ENCODE data around the gene WASL. TPM values are rescaled to one million over a fixed set of nuclear protein-coding genes. Genes with fewer than 3 reads are reported as not detected.

Gene WASL
- total RNA-seq, 2 experiments from 2014 or later: 7.5 to 7.6 TPM

DNA sequence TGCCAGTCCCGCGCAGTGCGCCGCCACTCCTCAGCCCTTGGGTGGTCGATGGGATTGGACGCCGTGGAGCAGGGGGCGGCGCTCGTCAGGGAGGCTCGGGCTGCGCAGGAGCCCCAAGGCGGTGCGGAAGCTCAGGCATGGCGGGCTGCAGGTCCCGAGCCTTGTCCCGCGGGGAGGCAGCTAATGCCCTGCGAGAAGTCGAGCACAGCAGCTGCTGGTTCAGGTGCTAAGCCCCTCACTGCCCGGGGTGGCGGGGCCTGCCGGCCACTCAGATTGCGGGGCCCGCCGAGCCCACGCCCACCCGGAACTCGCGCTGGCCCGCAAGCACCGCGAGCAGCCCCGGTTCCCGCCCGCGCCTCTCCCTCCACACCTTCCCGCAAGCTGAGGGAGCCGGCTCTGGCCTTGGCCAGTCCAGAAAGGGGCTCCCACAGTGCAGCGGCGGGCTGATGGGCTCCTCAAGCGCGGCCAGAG is 14.4 kb upstream of the WASL start:
- no peak overlapping the region for H3K27ac Mint-ChIP-seq
- peaks cover 2% of the 10 kb centered on the region for H3K36me3 Mint-ChIP-seq (ENCODE audit: low read depth)
- H3K4me1 Mint-ChIP-seq (ENCODE audit: low read depth): no peaks in the 10 kb centered on the region
- H3K4me3 Mint-ChIP-seq: no peak overlapping the region
- ATAC-seq (no peak), DNase-seq (no peak)
- peaks cover 5% of the 10 kb centered on the region for H3K9me3 Mint-ChIP-seq (ENCODE audit: insufficient read depth)
- peaks cover 15% of the 10 kb centered on the region for H3K27me3 Mint-ChIP-seq (ENCODE audit: low read depth)
- POLR2A ChIA-PET: no interaction called here
- CTCF ChIA-PET: no interaction called here

DNA sequence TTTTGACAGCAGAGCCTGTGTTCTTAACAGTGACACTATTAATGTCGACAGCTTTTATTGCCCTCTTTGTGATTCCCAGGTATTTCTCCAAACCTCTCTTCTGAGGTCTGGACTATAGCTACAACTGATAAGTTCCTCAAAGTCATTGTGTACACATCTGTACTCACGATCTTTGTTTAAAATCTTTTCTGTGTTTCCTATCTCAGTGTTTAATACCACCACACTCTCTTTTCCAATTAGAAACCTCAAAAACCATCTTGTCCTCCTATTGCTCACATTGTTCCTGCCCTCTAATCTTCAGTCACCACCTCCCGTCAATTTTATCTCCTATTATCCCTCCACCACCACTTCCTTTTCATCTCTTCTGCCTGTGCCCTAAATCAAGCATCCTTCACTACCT is 12.9 kb upstream of the WASL start:
- ChIA-PET CTCF (no interaction called here), POLR2A (no interaction called here)
- H3K4me3 Mint-ChIP-seq: no peak overlapping the region
- peaks cover 2% of the 10 kb centered on the region for H3K36me3 Mint-ChIP-seq (ENCODE audit: low read depth)
- no peak overlapping the region for H3K27ac Mint-ChIP-seq
- DNase-seq (no peak), ATAC-seq (no peak)
- peaks cover 5% of the 10 kb centered on the region for H3K9me3 Mint-ChIP-seq (ENCODE audit: insufficient read depth)
- H3K27me3 Mint-ChIP-seq (ENCODE audit: low read depth): peaks cover 12% of the 10 kb centered on the region
- no peaks in the 10 kb centered on the region for H3K4me1 Mint-ChIP-seq (ENCODE audit: low read depth)

DNA sequence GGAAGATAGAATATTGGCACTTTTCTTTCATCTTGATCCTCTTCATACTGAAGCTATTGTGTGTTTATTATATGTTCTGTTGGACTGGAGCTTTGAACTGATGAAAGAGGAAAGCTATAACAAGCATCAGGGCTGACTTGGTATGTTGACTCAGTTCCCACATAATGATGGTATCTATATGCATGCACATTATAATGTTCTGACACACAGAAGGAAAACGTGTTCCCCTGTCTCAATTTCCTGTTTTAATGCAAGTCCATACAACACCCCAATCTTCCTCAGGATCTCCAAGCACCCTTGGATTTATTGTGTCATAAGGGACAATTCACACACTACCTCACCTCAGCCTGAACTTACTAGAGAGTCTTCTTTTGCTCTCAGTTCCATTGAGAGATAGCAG is 8.3 kb upstream of the WASL start:
- Mint-ChIP-seq H3K4me1 (ENCODE audit: low read depth) (peaks cover 7% of the 10 kb centered on the region), H3K27me3 (ENCODE audit: low read depth) (peaks cover 6% of the 10 kb centered on the region), H3K4me3 (no peak overlapping the region), H3K27ac (no peak overlapping the region), H3K36me3 (ENCODE audit: low read depth) (no peaks in the 10 kb centered on the region), H3K9me3 (ENCODE audit: insufficient read depth) (no peaks in the 10 kb centered on the region)
- ATAC-seq (no peak), DNase-seq (no peak)
- POLR2A ChIA-PET: no interaction called here
- CTCF ChIA-PET: no interaction called here

DNA sequence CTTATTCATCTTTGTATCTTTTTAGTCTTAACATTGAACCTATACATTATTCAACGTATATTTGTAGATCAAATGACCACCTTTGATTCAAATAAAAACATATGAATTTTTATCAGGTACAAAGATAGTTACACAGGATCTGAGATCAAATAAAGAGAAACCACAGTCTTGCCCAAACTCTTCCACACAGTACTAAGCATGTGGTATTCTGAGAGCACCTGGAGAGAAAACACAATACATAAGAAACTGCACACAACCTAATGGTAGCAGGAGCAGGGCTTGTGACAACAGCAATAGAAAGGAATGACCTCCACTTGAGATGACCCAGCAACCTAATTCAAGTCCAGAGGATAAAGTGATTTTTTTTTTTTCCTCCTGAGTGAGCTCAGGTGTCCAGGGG is 6.5 kb upstream of the WASL start:
- ChIA-PET POLR2A (no interaction called here), CTCF (no interaction called here)
- Mint-ChIP-seq H3K4me1 (ENCODE audit: low read depth) (peaks cover 11% of the 10 kb centered on the region), H3K4me3 (no peak overlapping the region), H3K9me3 (ENCODE audit: insufficient read depth) (no peaks in the 10 kb centered on the region), H3K27ac (no peak overlapping the region), H3K27me3 (ENCODE audit: low read depth) (peaks cover 8% of the 10 kb centered on the region), H3K36me3 (ENCODE audit: low read depth) (no peaks in the 10 kb centered on the region)
- ATAC-seq (peak; percentile 57), DNase-seq (no peak)

DNA sequence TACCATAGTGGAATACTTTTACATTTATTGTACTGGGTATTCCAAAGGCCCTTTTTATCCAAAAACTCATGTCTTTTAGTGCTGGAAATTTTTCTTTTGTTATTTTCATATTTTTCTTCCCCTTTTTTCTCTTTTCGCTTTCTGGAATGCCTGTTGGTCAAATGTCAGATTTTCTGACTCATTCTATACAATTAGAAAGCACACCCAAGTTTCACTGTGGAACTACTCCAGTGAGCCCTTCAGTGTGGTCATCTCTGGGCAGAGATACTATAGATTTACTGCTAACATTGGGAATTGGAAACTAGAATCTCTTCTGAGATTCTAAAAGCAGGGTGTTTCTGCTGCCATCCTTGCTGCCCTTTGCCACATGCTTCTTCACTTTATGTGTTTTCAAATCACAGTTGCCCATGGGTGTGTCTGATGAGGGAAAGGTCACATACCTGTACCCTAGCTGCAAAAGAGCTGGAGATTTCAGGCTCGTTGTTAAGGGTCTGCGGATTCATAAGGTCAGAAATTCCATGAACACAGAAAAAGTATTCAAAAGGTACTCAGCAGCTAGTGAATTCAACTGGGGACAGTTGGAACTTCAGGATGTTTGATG is 5.6 kb upstream of the WASL start:
- Mint-ChIP-seq H3K9me3 (ENCODE audit: insufficient read depth) (no peaks in the 10 kb centered on the region), H3K27ac (no peak overlapping the region), H3K27me3 (ENCODE audit: low read depth) (peaks cover 5% of the 10 kb centered on the region), H3K4me1 (ENCODE audit: low read depth) (peaks cover 16% of the 10 kb centered on the region), H3K36me3 (ENCODE audit: low read depth) (no peaks in the 10 kb centered on the region), H3K4me3 (no peak overlapping the region)
- POLR2A ChIA-PET: no interaction called here
- CTCF ChIA-PET: no interaction called here
- ATAC-seq (no peak), DNase-seq (no peak)

DNA sequence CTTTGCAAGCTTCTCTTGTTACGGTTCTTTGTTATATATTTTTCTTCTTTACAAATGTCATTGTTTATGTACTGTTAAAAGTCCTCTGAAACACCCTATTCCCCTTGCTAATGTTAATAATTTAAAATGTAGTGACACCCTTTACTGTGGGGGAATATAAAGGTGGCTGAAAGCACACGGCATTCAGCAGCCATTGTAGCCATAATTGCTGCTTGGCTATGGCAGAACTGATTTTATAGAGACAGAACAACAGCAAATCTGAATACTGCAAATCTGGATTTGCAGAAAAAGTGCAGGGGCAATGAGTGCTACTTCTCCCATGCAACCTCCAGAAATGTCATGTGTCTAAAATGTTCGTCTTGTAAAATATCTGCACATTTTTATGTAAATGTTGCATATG is 3.7 kb upstream of the WASL start:
- ChIA-PET CTCF (no interaction called here), POLR2A (no interaction called here)
- peaks cover 5% of the 10 kb centered on the region for H3K27me3 Mint-ChIP-seq (ENCODE audit: low read depth)
- no peak overlapping the region for H3K27ac Mint-ChIP-seq
- no peak overlapping the region for H3K4me3 Mint-ChIP-seq
- H3K36me3 Mint-ChIP-seq (ENCODE audit: low read depth): peaks cover 6% of the 10 kb centered on the region
- peaks cover 18% of the 10 kb centered on the region for H3K4me1 Mint-ChIP-seq (ENCODE audit: low read depth)
- DNase-seq: no peak
- H3K9me3 Mint-ChIP-seq (ENCODE audit: insufficient read depth): no peaks in the 10 kb centered on the region
- ATAC-seq: no peak

DNA sequence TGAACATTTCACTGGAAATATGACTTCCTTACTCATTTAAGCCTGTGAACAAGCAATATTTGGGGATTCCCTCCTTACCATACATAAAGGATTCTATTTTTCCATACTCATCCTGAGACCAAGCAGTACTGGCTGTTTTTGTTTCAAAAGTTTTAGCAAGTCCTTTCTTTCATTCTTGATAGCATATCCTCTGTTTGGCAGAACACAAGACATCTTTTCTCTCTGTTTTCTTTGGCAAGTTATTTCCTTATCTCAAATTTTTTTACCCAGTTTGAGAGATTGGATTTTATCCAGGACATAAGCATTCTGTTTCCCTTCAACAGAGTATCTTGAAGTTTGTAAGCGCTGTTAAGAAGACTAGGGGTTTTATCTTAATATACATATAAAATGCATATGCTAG is 3.0 kb upstream of the WASL start:
- peaks cover 11% of the 10 kb centered on the region for H3K36me3 Mint-ChIP-seq (ENCODE audit: low read depth)
- no peak overlapping the region for H3K4me3 Mint-ChIP-seq
- peaks cover 5% of the 10 kb centered on the region for H3K27me3 Mint-ChIP-seq (ENCODE audit: low read depth)
- H3K27ac Mint-ChIP-seq: no peak overlapping the region
- H3K4me1 Mint-ChIP-seq (ENCODE audit: low read depth): peaks cover 24% of the 10 kb centered on the region
- H3K9me3 Mint-ChIP-seq (ENCODE audit: insufficient read depth): no peaks in the 10 kb centered on the region
- DNase-seq: no peak
- CTCF ChIA-PET: no interaction called here
- ATAC-seq: no peak
- POLR2A ChIA-PET: no interaction called here

DNA sequence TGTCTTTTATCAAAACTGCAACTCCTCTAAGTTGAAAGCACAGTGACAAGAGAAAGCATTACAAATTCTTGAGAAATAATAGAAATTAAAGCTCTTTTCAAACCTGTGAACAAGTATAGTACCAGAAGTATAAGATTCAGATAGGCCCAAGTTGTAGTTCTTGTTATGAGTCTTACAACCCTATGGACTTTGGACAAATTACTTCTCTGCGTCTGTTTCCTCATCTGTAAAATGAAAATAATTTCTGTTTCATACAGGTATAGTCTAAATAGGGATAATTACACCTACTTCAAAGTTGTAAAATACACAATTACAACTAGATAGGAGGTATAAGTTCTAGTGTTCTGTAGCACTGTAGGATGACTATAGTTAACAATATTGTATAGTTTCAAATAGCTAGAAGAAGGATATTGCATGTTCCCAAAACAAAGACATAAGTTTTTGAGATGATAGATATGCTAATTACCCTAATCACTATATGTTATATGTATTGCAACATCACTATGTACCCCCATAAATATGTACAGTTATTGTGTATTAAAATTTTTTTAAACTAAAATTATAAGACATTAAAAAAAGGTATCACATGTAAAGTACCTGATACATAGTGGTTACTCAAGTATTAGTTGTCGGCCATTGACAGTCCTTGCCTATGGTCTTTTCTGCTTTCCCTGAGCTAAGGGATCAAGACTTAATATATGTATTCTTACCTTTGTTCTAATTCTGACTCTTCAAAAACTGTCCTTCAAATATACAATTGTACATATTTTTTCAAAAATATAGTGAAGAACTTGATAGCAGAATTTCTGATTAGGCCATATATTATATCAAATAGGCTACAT is 1.8 kb upstream of the WASL start:
- Mint-ChIP-seq H3K4me3 (peak overlapping the region; percentile 26), H3K9me3 (ENCODE audit: insufficient read depth) (no peaks in the 10 kb centered on the region), H3K36me3 (ENCODE audit: low read depth) (peaks cover 22% of the 10 kb centered on the region), H3K27ac (no peak overlapping the region), H3K27me3 (ENCODE audit: low read depth) (peaks cover 5% of the 10 kb centered on the region), H3K4me1 (ENCODE audit: low read depth) (peaks cover 34% of the 10 kb centered on the region)
- ChIA-PET CTCF (interaction anchor here (0.9 to 4.0 kb wide), 5 partner anchors 27 to 126 kb away, joined by 3 to 17 read pairs (median 7); no protein-coding TSS in a partner anchor), POLR2A (no interaction called here)
- ATAC-seq (no peak), DNase-seq (no peak)

DNA sequence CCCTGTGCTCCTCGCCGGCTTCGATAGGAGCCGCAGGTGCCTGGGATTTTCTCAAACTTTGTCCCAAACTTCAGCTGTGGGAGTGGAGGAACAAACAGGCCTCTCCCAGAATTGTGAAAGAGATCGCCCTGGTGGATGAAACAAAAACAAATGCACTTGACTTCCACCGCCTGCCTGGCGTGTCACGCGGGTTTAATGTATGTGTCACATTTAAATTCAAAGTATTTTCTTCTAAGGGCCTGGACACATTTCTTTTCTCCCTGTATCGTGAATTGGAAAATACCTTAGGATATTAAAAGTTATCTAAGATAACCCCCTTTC is 694 bp upstream of the WASL start:
- Mint-ChIP-seq H3K9me3 (ENCODE audit: insufficient read depth) (no peaks in the 10 kb centered on the region), H3K4me3 (peak overlapping the region; percentile 95), H3K27me3 (ENCODE audit: low read depth) (peaks cover 5% of the 10 kb centered on the region), H3K4me1 (ENCODE audit: low read depth) (peaks cover 40% of the 10 kb centered on the region), H3K36me3 (ENCODE audit: low read depth) (peaks cover 28% of the 10 kb centered on the region), H3K27ac (peak overlapping the region; percentile 96)
- ATAC-seq (peak; percentile 7), DNase-seq (peak; percentile 51)
- ChIA-PET CTCF (interaction anchor here (1.2 to 4.0 kb wide), 14 partner anchors 12 to 192 kb away, joined by 4 to 17 read pairs (median 6); partner anchors contain the start of gene NDUFA5), POLR2A (interaction anchor here (0.8 to 2.0 kb wide), 7 partner anchors 10 to 48 kb away, joined by 3 to 12 read pairs (median 4); no protein-coding TSS in a partner anchor)

DNA sequence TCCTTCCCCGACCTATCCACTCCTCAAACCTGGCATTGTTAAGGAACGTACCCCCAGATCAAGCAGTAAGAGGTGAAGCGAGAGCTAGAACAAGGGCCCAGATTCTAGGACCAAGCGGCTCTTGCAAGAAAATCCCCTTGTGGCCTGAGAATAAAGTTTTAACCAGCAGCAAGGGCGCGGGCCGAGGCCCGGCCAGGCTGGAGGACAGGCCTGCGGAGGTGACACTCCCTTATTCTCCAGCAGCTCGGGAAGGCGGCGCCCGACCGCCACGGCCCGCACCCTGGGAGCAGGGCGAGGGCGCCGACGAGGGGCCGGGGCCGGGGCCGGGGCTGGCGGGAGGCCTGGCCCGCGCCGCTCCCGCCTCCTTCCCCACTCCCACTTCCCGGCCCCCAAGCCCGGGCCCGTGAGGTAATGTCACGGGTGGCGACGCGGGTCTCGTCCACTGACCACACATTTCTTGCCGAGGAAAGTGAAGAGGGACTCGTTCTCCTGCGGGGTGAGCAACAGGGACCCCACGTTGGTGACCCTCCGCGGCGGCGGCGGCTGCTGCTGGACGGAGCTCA is 551 bp downstream of the WASL start:
- Mint-ChIP-seq H3K4me3 (peak overlapping the region; percentile 95), H3K27me3 (ENCODE audit: low read depth) (peaks cover 3% of the 10 kb centered on the region), H3K4me1 (ENCODE audit: low read depth) (peaks cover 51% of the 10 kb centered on the region), H3K27ac (peak overlapping the region; percentile 90), H3K9me3 (ENCODE audit: insufficient read depth) (no peaks in the 10 kb centered on the region), H3K36me3 (ENCODE audit: low read depth) (peaks cover 29% of the 10 kb centered on the region)
- DNase-seq: peak; percentile 45
- peak; percentile 54 for ATAC-seq
- CTCF ChIA-PET: interaction anchor here (0.9 to 4.0 kb wide), 17 partner anchors 8 to 191 kb away, joined by 3 to 17 read pairs (median 5); partner anchors contain the start of gene NDUFA5
- POLR2A ChIA-PET: interaction anchor here (0.7 to 2.0 kb wide), 7 partner anchors 9 to 1499 kb away, joined by 3 to 12 read pairs (median 4); partner anchors contain the start of gene NDUFA5

DNA sequence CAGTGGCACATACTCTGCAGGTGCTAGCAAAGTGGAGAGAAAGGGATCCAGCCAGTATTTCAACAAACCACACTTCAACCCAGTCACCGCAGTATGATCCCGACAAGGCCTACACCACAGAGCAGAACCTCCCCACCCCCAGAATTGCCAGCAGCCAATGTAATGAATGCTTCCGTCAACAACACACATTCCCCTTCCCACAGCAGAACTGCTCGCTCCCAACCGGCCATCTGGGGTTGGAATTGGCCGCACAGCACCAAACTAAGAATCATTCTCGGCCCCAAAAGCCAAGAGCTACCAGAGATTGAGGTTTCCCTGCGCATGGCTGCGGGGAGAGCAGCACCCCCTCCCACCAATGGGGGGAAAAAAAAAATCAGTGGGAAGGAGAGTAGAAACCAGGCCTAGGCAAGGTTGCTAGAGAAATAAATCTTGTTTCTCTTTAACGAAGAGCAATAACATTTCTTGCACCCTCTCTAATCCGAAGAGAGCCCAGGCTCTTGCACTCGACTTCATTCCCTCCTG is 1.1 kb downstream of the WASL start:
- ATAC-seq (no peak), DNase-seq (peak; percentile 47)
- Mint-ChIP-seq H3K4me3 (peak overlapping the region; percentile 95), H3K27ac (peak overlapping the region; percentile 90), H3K36me3 (ENCODE audit: low read depth) (peaks cover 29% of the 10 kb centered on the region), H3K4me1 (ENCODE audit: low read depth) (peaks cover 55% of the 10 kb centered on the region), H3K27me3 (ENCODE audit: low read depth) (peaks cover 3% of the 10 kb centered on the region), H3K9me3 (ENCODE audit: insufficient read depth) (no peaks in the 10 kb centered on the region)
- ChIA-PET CTCF (interaction anchor here (1.1 to 4.0 kb wide), 8 partner anchors 10 to 31 kb away, joined by 4 to 17 read pairs (median 7); no protein-coding TSS in a partner anchor), POLR2A (interaction anchor here (0.7 to 2.0 kb wide), 4 partner anchors 24 to 1499 kb away, joined by 3 to 12 read pairs (median 7); no protein-coding TSS in a partner anchor)

Measured in activated CD8-positive, alpha-beta T cell treated with anti-CD3 and anti-CD28 coated beads, Interleukin-2, amount 10 ng/mL, durations not matched to agents 7 days and 5 days (primary cell).